ENCODE data around the gene UHMK1.

DNA sequence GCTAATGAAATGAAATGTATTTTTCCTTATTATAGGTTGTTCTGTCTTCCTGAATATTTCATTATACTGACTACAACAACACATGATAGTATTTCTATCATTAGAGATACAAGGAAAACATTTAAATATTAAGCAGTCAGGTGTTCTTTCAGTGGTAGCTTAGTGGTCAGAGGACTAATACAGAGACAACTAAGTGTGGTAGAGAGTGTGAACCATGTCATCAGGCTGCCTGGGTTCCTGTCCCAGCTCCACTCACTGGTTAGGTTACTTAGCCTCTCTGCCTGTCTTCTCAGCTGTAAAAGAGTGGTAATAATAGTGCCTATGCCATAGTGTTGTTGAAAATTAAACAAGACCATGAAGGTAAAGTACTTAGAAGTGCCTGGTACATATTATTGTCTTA is 67.8 kb downstream of the UHMK1 start:
- TF ChIP-seq EZH2 (IDR thresholded peaks at IDR 0.05): no peak
- no peak for TF ChIP-seq POLR2AphosphoS5 (IDR thresholded peaks at IDR 0.05; ENCODE audit: borderline replicate concordance, low read depth, low read length)

All from SK-N-MC (cell line).